Activated CD4-positive, alpha-beta T cell treated with anti-CD3 and anti-CD28 coated beads for 4 hours (primary cell): ENCODE measurements around the gene ENTPD7.
A peak's percentile ranks its signal among the peaks of the same experiment; 100 is the strongest.
"Not testable (repeated sequence)": the region's sequence is repeated elsewhere in the genome, so short reads cannot be mapped to it uniquely, and the experiment has no call there.

Experiments used
- DNase-seq, 2 donors: peaks; one replicate each; pipeline ENCODE4 v3.0.0-alpha.2; 2020

Gene ENTPD7

GRCh38 chr10:99695761-99696160, 36.5 kb downstream of the ENTPD7 start:
- DNase-seq = no peak

- no peak for DNase-seq
Observed at GRCh38 chr10:99698504-99699080, 39.3 kb downstream of the ENTPD7 start.

GRCh38 chr10:99700649-99701048, 41.3 kb downstream of the ENTPD7 start:
- DNase-seq = no peak

- DNase-seq = no peak
Observed at GRCh38 chr10:99708428-99709012, 49.2 kb downstream of the ENTPD7 start.

GRCh38 chr10:99709480-99710229, 50.3 kb downstream of the ENTPD7 start:
- DNase-seq = no peak

GRCh38 chr10:99711129-99711719, 51.9 kb downstream of the ENTPD7 start:
- DNase-seq = peak; percentile 6 to 26

- no peak for DNase-seq
Observed at GRCh38 chr10:99714446-99714845, 55.1 kb downstream of the ENTPD7 start.

GRCh38 chr10:99720387-99720786, 61.1 kb downstream of the ENTPD7 start:
- no peak for DNase-seq

GRCh38 chr10:99730026-99730425, 70.7 kb downstream of the ENTPD7 start:
- no peak for DNase-seq

GRCh38 chr10:99731306-99732032, 72.2 kb downstream of the ENTPD7 start:
- DNase-seq = no peak

GRCh38 chr10:99732033-99732842, 72.9 kb downstream of the ENTPD7 start, which contains the start of the genes COX15 and CUTC:
TSS of gene COX15 (minus strand) at chr10:99732127. CDS start at chr10:99732049, 78 bp downstream.
TSS of gene CUTC (plus strand) at chr10:99732234. CDS start at chr10:99732349, 115 bp downstream.
- DNase-seq = peak; percentile 93

GRCh38 chr10:99733366-99733765, 74.1 kb downstream of the ENTPD7 start:
- no peak for DNase-seq

- DNase-seq = not testable (repeated sequence)
Observed at GRCh38 chr10:99734111-99734510, 74.8 kb downstream of the ENTPD7 start.

GRCh38 chr10:99740260-99740659, 81.0 kb downstream of the ENTPD7 start:
- no peak for DNase-seq

GRCh38 chr10:99740933-99741559, 81.7 kb downstream of the ENTPD7 start:
- no peak for DNase-seq

GRCh38 chr10:99742254-99742653, 82.9 kb downstream of the ENTPD7 start:
- DNase-seq = no peak

GRCh38 chr10:99742701-99743100, 83.4 kb downstream of the ENTPD7 start:
- DNase-seq = no peak

GRCh38 chr10:99743841-99744240, 84.5 kb downstream of the ENTPD7 start:
- DNase-seq = no peak

- not testable (repeated sequence) for DNase-seq
Observed at GRCh38 chr10:99746166-99746565, 86.9 kb downstream of the ENTPD7 start.

GRCh38 chr10:99748823-99749451, 89.6 kb downstream of the ENTPD7 start:
- DNase-seq = no peak

GRCh38 chr10:99750641-99751040, 91.3 kb downstream of the ENTPD7 start:
- no peak for DNase-seq
